Fibroblast of peridontal ligament (primary cell): Measurements from ENCODE around the gene SPAG17.
A peak's percentile ranks its signal among the peaks of the same experiment; 100 is the strongest.

ENCODE experiments used
- DNase-seq: peaks from one replicate; pipeline ENCODE4 v3.0.0-alpha.2; 2010; ENCODE audit errors: extremely low read depth

SPAG17 gene

DNA sequence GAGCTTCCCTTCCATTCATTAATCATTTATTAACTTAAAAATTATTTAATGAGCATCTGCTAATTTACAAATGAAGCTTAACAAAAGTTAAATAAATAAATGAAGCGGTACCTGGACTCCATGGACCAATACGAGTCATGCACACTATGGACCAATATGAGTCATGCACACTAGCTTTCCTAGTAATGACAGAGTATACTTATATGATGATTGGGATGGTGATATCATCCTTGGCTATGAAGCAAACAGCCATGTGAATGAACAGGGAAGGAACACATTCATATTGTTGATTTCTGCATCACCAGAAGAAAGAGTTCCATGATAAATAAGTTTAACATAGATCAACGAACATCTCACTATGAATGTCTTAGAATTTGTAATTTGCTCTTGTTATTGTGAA is 109.9 kb downstream of the SPAG17 start:
- DNase-seq = peak; percentile 19

DNA sequence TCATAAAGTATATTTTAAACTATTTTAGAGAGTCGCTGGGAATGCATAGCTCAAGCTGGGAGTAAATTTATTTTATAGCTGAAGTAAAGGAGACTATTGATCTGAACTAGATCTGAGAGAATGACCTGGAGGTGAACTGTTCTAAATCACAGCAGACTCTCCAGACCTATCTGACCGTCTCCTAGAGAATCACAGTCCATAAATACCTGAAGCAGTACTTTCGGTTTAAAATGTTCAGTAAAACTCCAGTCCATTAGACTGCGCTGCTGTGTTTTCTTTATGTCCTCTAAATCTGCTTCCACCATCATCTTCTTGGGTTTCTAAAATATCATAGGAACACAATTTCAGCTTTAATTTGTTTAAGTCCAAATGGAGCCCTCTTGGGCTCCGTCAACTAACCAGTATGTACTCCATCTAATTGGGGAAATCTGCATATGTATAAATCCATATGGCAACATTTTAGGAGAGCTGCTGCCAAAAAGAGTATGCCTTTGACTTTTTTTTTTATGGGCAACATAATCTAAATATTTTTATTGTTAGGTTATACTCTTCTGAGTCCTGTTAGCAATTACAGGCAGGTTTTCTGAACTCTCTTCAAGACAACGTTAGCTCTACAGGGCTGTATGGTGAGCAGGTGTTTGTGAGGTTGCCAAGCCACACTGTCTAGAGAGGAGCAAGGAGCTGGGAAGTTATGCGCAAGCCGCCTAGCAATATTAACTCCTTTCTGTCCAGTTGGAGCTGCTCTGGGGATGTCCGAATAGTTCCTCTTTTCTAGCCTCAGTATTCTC is 111.2 kb downstream of the SPAG17 start:
- no peak for DNase-seq

DNA sequence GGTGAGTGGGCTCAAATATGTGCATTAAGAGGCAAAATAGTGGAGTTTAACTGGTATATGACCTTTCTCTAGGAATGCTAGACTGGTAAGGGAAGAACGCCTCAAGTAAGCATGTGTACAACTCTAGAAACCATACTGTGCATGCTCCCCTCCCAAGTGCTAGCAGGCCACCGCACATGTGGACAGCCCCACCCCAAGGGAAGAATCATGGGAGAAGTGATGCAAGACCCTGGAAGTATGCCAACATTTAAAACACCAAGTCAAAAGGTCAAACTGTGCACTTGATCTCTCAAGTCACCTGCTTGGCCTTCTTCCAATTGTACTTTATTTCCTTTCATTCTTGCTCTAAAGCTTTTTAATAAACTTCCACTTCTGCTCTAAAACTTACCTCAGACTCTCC is 135.0 kb downstream of the SPAG17 start:
- DNase-seq = no peak

DNA sequence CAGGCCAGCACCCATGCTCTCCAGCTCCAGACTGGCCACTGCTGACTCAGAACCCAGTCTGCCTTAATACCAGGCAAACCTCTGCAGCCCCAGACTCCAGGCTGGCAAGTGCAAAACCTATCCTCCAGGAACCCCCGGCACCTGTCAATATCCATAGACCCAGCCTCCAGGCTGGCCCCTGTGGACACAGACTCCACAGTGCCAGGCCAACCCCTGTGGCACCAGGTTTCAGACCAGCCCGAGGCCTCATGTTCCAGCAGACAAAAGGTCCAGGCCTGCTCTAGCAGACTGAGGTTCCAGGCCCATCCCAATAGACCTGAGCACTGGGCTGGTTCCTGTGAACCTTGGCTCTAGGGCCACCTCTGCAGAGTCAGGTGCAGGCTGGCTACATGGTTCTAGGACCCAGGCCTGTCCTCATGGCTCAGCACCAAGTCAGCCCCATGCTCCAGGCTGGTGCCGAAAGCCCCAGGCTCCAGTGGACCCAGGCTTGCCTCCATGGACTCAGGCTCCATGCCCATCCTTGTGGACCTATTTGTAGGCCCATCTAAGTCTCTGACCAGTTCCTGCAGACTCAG is 137.3 kb downstream of the SPAG17 start:
- no peak for DNase-seq

DNA sequence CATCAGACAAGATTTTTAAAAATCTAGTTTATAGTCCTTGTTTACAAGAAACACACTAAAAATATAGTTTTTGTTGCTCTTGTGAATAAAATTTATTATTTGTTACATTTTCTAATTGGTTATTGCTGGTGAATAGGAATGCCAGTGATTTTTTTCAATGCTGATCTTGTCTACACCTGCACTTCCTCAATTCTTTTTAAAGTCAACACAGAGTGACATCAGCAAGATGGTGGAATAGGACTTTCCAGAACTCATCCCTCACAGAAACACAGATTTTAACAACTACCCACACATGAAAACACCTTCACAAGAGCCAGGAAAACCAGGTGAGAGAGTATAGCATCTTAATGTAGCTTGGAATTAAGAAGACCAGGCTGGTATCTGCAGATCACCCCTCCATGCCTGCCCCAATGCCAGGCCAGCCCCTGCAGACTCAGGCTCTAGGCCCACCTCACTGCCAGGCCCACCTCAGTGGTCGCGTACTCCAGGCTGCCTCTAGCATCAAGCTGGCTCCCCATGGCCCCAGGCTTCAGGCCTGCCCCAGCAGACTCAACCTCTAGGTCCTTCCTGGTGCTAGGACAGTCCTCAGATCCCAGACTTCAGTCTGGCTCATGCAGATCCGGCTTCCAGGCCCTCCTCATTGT is 137.9 kb downstream of the SPAG17 start:
- no peak for DNase-seq

- no peak for DNase-seq
Measured at GRCh38 chr1:118043624-118044023, 141.4 kb downstream of the SPAG17 start.

- DNase-seq = peak; percentile 5
Measured at GRCh38 chr1:118042501-118042900, 142.5 kb downstream of the SPAG17 start.

GRCh38 chr1:118039170-118039569 is 145.9 kb downstream of the SPAG17 start:
- no peak for DNase-seq

GRCh38 chr1:118032883-118033282 is 152.1 kb downstream of the SPAG17 start:
- DNase-seq = no peak

GRCh38 chr1:118028267-118028666 is 156.8 kb downstream of the SPAG17 start:
- DNase-seq = no peak

GRCh38 chr1:118023199-118023598 is 161.8 kb downstream of the SPAG17 start:
- no peak for DNase-seq

DNA sequence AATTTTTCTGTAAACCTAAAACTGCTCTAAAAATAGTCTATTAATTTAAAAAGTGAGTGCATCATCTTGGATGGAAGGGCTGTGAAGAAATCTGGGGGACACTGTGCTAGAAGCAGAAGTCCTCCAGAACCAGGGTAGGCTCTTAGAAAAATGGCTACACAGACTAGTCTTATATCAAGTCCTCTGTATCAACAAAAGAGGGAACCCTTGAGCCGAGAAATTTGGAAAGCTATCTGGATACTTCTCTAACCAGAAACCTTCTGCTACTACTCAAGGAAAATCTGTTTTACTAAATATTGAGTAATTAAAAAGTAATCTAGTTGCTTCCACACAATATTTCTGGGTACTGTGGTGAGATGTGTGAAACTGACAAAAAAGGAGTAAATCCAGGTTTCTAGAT is 163.4 kb downstream of the SPAG17 start:
- no peak for DNase-seq

- no peak for DNase-seq
Measured at GRCh38 chr1:118018060-118018459, 167.0 kb downstream of the SPAG17 start.

GRCh38 chr1:118013938-118014337 is 171.1 kb downstream of the SPAG17 start:
- DNase-seq = no peak

DNA sequence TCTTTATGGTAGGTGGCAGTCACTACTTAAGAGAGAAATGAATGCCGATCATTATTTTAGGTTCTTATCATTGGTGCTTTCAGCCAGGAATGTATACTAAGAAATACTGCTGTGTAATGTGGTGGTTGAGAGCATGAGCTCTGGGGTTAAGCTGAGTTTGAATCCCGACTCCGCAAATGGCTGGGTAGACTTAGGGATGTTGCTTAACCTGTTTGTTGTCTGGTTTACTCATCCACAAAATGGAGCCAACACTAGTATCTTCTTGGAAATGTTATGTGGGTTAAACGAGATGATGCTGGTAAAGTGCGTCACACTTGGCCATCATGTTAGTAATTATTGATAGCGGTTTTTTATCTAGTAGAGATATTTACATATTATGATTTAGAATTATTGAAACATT is 171.7 kb downstream of the SPAG17 start:
- no peak for DNase-seq

- DNase-seq = no peak
Measured at GRCh38 chr1:118012515-118013124, 172.4 kb downstream of the SPAG17 start.

DNA sequence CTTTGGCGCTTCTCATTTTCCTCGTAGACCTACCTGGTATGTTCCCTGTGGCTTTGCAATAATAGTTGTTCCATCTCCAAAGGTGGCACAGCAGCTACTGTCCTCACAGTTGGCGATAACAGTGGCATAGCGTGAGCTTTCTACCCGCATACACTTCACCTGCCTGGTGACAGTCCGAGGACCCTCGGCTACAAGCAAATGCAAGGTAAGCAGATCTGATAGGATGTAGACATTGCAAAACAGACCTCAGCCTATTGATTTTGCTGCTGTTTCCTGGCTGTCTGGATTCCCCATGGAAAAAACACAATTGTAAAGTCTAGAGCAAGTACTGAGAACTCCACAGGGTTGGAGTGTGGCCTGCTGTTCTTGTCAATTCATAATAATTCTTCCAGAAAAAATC is 177.0 kb downstream of the SPAG17 start:
- no peak for DNase-seq

DNA sequence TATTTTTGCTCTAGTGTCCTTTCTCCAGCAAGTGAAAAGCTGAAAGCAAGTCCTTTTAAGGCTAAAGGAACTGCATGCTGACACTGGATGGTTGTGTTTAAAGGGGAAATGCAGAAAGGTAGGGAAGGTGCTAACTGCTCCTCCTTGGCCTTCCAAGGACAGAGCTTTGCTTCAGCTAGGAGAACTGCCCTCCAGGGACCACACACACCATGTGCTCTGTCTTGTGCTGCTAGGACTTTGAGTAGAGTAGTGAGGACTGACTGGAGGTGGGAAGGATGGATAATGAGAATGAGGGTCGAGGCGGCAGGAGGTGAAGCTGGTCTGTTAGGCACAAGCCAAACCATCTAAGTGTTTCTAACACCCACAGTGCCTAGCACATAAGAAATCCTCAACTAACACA is 177.6 kb downstream of the SPAG17 start:
- DNase-seq = no peak

DNA sequence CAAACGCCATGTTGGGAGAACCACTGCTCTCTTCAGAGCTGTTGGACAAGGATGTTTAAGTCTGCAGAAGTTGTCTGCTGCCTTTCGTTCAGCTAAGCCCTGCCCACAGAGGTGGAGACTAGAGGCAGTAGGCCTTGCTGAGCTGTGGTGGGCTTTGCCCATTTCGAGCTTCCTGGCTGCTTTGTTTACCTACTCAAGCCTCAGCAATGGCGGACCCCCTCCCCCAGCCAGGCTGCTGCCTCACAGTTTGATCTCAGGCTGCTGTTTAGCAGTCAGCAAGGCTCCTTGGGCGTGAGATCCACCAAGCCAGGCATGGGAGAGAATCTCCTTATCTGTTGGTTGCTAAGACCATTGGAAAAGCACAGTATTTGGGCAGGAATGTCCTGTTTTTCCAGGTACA is 180.7 kb downstream of the SPAG17 start:
- no peak for DNase-seq

DNA sequence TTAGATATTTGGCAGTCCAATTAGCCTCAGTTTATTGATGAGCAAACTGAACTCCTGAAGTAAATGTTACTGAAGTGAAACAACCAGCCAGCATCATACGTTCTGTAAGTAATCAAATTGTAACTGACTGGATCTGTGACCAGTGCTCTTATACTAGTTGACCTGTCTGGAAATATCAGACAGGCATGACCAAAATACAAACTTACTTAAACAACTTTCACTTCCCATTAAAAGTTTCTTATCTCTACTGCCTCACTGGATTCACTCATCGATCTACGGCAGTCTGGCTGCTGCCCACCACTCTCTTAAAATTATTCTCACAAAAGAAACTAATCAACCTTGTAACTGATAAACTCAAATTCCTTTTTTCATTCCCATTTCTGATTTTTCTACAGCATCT is 199.1 kb downstream of the SPAG17 start:
- DNase-seq = no peak

GRCh38 chr1:117985239-117985638 is 199.8 kb downstream of the SPAG17 start:
- DNase-seq = no peak

DNA sequence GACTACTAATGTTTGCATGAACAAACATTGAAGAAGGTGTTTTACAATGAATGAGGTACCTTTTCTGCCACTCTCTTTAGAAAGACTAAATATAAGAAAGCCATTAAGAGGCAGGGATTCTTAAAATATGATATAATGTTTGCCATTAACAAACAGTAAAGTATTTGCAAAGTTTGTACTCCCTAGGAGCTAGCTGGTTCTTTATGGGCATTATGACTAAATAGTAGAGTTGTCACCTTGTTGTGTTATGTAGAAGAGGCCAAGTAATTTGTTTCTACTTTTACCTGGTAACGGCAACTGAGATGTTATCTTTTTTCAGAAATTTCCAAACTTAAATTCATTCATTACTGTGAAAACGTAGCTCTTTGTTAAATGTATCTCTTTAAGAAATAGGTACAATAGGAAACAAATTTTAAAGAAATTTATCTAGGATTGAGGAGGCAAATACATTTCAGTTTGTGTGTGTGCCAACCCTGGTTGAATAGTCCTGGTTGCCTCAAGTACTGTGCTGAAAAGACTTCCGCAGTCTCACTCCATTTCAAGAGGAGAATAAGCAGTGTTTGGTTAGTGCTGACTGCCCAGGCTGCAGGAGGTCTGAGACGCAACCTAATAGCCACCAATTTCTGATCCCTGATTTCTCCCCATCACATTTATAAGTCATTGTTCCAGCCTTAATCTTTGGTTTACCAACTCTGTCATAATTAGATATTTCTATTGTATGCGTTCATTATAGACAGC is 203.4 kb downstream of the SPAG17 start:
- no peak for DNase-seq
